ENCODE data around the gene MAGI1.
A peak's percentile ranks its signal among the peaks of the same experiment; 100 is the strongest.
"Not testable (repeated sequence)": the region's sequence is repeated elsewhere in the genome, so short reads cannot be mapped to it uniquely, and the experiment has no call there.

The MAGI1 gene

GRCh38 chr3:65893631-65894030 lies 145.1 kb downstream of the MAGI1 start:
- no peak overlapping the region for H3K4me3 ChIP-seq (ENCODE audit: low read length)
- DNase-seq (ENCODE audit: low read depth), result no peak
- no peak for TF ChIP-seq CTCF (conservative IDR thresholded peaks at IDR 0.05; ENCODE audit: low read depth, low read length)

GRCh38 chr3:65891477-65891876 lies 147.2 kb downstream of the MAGI1 start:
- not testable (repeated sequence) for H3K4me3 ChIP-seq (ENCODE audit: low read length); DNase-seq (ENCODE audit: low read depth)

- no peak for TF ChIP-seq CTCF (conservative IDR thresholded peaks at IDR 0.05; ENCODE audit: low read depth, low read length)
- H3K4me3 ChIP-seq (ENCODE audit: low read length), result no peak overlapping the region
- no peak for DNase-seq (ENCODE audit: low read depth)
These were observed 148.4 kb downstream of the MAGI1 start for GRCh38 chr3:65890328-65890727.

GRCh38 chr3:65889707-65890099 lies 149.0 kb downstream of the MAGI1 start:
- H3K4me3 ChIP-seq (ENCODE audit: low read length), result no peak overlapping the region
- no peak for DNase-seq (ENCODE audit: low read depth)
- TF ChIP-seq CTCF (conservative IDR thresholded peaks at IDR 0.05; ENCODE audit: low read depth, low read length), result no peak

- H3K4me3 ChIP-seq (ENCODE audit: low read length), result no peak overlapping the region
- peak; percentile 83 for DNase-seq (ENCODE audit: low read depth)
- TF ChIP-seq CTCF (conservative IDR thresholded peaks at IDR 0.05; ENCODE audit: low read depth, low read length), result no peak
These were observed 149.6 kb downstream of the MAGI1 start for GRCh38 chr3:65888980-65889706.

GRCh38 chr3:65888196-65888595 lies 150.5 kb downstream of the MAGI1 start:
- TF ChIP-seq CTCF (conservative IDR thresholded peaks at IDR 0.05; ENCODE audit: low read depth, low read length), result no peak
- no peak for DNase-seq (ENCODE audit: low read depth)
- no peak overlapping the region for H3K4me3 ChIP-seq (ENCODE audit: low read length)

- no peak for DNase-seq (ENCODE audit: low read depth)
- no peak overlapping the region for H3K4me3 ChIP-seq (ENCODE audit: low read length)
- no peak for TF ChIP-seq CTCF (conservative IDR thresholded peaks at IDR 0.05; ENCODE audit: low read depth, low read length)
These were observed 152.3 kb downstream of the MAGI1 start for GRCh38 chr3:65886391-65886790.
